ENCODE results near the gene POLD2. TPM values are rescaled to one million over a fixed set of nuclear protein-coding genes. Genes with fewer than 3 reads are reported as not detected.

The POLD2 gene
- total RNA-seq, 1 donor from 2014 or later: 147 TPM

DNA sequence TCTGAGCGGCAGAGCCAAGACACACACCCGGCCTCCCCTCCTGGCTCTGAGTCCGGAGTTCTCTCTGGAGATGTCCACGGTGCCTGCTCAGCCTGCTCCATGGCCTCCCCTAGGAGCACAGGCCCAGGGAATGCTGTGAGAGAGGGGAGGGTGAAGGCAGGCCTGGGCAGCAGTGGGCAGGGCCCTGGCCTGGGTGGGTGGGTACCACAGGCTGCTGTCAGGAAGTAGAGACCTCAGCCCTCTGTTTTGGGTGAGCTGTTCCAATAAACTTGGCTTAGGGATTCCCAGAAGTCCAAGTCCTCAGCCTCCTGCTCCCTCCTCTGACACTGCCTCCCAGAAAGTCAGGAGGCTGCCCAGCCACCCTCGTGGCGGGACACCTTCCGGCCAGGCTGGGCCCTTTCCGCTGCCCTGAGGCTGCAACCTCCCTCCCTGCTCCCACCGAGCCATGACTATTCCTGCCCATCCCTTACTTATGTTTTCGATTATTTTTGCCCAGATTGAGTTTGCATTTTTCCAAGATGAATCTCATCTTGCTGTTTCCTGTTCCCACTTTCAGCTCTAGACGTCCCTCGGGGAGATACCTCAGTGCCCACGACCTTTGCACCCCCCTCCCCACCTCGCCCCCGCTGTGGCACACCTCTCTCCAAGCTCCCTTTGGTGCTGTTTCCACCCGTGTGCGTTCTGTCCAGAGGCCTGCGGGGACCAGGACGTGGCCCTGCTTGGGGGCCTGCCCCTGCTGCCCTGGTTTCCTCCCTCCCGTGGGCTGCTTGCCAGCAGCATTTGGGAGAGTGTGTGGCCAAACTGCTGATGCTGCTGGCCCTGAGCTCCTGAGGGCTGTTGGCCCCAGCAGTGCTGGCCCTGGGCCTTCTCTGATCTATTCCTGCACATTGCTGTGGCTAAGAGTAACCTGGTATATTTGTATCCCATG is 35.2 kb downstream of the POLD2 start:
- Mint-ChIP-seq H3K27me3 (no peaks in the 10 kb centered on the region), H3K4me3 (no peak overlapping the region), H3K9me3 (no peaks in the 10 kb centered on the region), H3K4me1 (peaks cover 13% of the 10 kb centered on the region), H3K27ac (no peak overlapping the region), H3K36me3 (ENCODE audit: low read depth) (no peaks in the 10 kb centered on the region)
- ChIA-PET POLR2A (no interaction called here), CTCF (no interaction called here)
- TF ChIP-seq CTCF (IDR thresholded peaks at IDR 0.05): no peak
- DNase-seq (no peak), ATAC-seq (ENCODE audit: low read depth) (no peak)
- intact Hi-C loops (cut with micrococcal nuclease): no loop called here

DNA sequence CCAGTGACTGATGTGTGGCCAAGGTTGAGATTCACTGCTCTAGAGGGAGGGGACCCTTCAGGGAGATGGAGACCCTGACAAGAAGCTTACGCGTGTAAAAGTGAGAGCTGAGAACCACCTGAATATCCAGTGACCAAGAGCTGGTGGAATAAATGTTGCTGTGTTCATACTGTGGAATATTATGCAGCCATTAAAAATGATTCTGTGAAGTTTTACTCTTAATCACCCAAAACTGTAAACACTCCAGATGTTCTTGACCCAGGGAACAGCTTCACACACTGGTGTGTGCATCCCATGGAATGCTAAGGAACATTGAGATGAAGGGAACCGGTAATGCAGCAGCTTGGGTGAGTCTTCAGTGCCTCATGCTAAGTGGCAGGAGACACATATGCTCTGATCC is 36.7 kb downstream of the POLD2 start:
- Mint-ChIP-seq H3K27ac (no peak overlapping the region), H3K4me1 (peaks cover 8% of the 10 kb centered on the region), H3K9me3 (no peaks in the 10 kb centered on the region), H3K36me3 (ENCODE audit: low read depth) (no peaks in the 10 kb centered on the region), H3K4me3 (no peak overlapping the region), H3K27me3 (no peaks in the 10 kb centered on the region)
- TF ChIP-seq CTCF (IDR thresholded peaks at IDR 0.05): no peak
- ChIA-PET CTCF (no interaction called here), POLR2A (interaction anchor here (1.0 kb wide), 1 partner anchor 11 kb away, joined by 4 read pairs; no protein-coding TSS in a partner anchor)
- intact Hi-C loops (cut with micrococcal nuclease): no loop called here
- ATAC-seq (ENCODE audit: low read depth) (no peak), DNase-seq (no peak)

DNA sequence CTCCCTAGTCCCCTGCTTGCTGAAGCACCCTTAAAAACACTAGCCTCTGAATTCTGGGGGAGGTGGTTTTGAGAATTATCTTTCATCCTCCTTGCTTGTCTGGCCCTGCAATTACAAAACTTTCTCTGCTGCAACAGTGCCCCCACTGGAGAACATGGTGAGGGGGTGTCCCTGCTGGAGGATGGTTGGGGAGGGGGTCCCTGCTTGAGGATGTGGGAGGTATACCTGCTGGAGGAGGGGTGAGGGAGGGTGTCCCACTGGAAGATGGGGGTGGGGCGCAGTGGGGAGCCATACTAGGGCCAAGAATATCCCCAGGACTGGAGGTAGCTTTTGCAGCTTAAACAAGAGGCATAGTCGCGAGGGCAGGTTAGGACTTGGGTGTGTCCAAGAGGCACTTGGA is 37.8 kb downstream of the POLD2 start:
- Mint-ChIP-seq H3K9me3 (no peaks in the 10 kb centered on the region), H3K27me3 (no peaks in the 10 kb centered on the region), H3K4me3 (no peak overlapping the region), H3K4me1 (peaks cover 19% of the 10 kb centered on the region), H3K27ac (no peak overlapping the region), H3K36me3 (ENCODE audit: low read depth) (peaks cover 7% of the 10 kb centered on the region)
- TF ChIP-seq CTCF (IDR thresholded peaks at IDR 0.05): no peak
- DNase-seq: no peak
- ChIA-PET POLR2A (interaction anchor here (2.9 kb wide), 1 partner anchor 11 kb away, joined by 7 read pairs; no protein-coding TSS in a partner anchor), CTCF (no interaction called here)
- ATAC-seq (ENCODE audit: low read depth): no peak
- intact Hi-C loops (cut with micrococcal nuclease): no loop called here

- POLR2A ChIA-PET: interaction anchor here (0.7 to 2.9 kb wide), 2 partner anchors 10 to 895 kb away, joined by 5 to 7 read pairs; no protein-coding TSS in a partner anchor
Observed at GRCh38 chr7:44084701-44085100, 38.6 kb downstream of the POLD2 start.

More at GRCh38 chr7:44084701-44085100, 38.6 kb downstream of the POLD2 start:
- TF ChIP-seq CTCF (IDR thresholded peaks at IDR 0.05): no peak
- H3K9me3 Mint-ChIP-seq: no peaks in the 10 kb centered on the region
- intact Hi-C loops (cut with micrococcal nuclease): no loop called here
- no peak overlapping the region for H3K27ac Mint-ChIP-seq
- no peak for ATAC-seq (ENCODE audit: low read depth)
- no peaks in the 10 kb centered on the region for H3K27me3 Mint-ChIP-seq
- H3K4me1 Mint-ChIP-seq: peaks cover 28% of the 10 kb centered on the region
- H3K36me3 Mint-ChIP-seq (ENCODE audit: low read depth): peaks cover 16% of the 10 kb centered on the region
- H3K4me3 Mint-ChIP-seq: no peak overlapping the region
- CTCF ChIA-PET: interaction anchor here (2.0 kb wide), 1 partner anchor 10 kb away, joined by 5 read pairs; no protein-coding TSS in a partner anchor
- DNase-seq: no peak
